ENCODE measurements around the gene RIOK3.

- TF ChIP-seq CTCF (IDR thresholded peaks at IDR 0.05), result no peak
- no peak for TF ChIP-seq POLR2A (IDR thresholded peaks at IDR 0.05)
Observed at GRCh38 chr18:23494992-23495391, 41.9 kb downstream of the RIOK3 start.

Measured in adrenal gland (tissue), 5 donors.